Breast epithelium (tissue), 4 donors: ENCODE results near the gene OR6K3. TPM values are rescaled to one million over a fixed set of nuclear protein-coding genes. Genes with fewer than 3 reads are reported as not detected.

ENCODE experiments used
- DNase-seq, 2 donors: peaks; one replicate each; pipeline ENCODE4 v3.0.0-alpha.2; 2019; ENCODE audit warnings: low spot score in 2 of 2
- H3K27ac ChIP-seq, 2 donors: fragments of 200-600 bp; sonication (generic) in 1 of 2; one replicate each; pipeline ENCODE4 v1.5.1; 2016 to 2019; ENCODE audit warnings: mild to moderate bottlenecking in 1 of 2
- H3K27me3 ChIP-seq, 2 donors: fragments of 200-600 bp; sonication (generic) in 1 of 2; one replicate each; pipeline versions ENCODE4 v1.5.1 to v1.6.0; 2017 to 2019; ENCODE audit warnings: control low read depth in 1 of 2, mild to moderate bottlenecking in 1 of 2
- H3K36me3 ChIP-seq: fragments of 200-600 bp; one replicate; pipeline ENCODE4 v1.5.1; 2019
- H3K4me1 ChIP-seq, 2 donors: fragments of 200-600 bp; sonication (generic); one replicate each; pipeline ENCODE4 v1.5.1; 2016 to 2019; ENCODE audit warnings: control low read depth in 1 of 2
- H3K4me3 ChIP-seq, 3 donors: fragments of 200-600 bp; sonication (generic); 1 replicate in 2 of 3; 2 replicates in 1 of 3; pipeline ENCODE4 v1.5.1; 2016 to 2019; ENCODE audit warnings: mild to moderate bottlenecking in 3 of 3, moderate library complexity in 2 of 3
- H3K9me3 ChIP-seq, 2 donors: fragments of 200-600 bp; sonication (generic) in 1 of 2; one replicate each; pipeline ENCODE4 v1.5.1; 2016 to 2019; ENCODE audit warnings: control low read depth in 1 of 2
- POLR2A ChIP-seq: fragments of 450-650 bp; IDR thresholded peaks from one replicate; pipeline ENCODE4 v1.6.1; 2016; ENCODE audit warnings: antibody characterized with exemption, mild to moderate bottlenecking, moderate library complexity
- POLR2AphosphoS5 ChIP-seq, 3 donors: sonication (generic); formaldehyde crosslinking; IDR thresholded peaks; one replicate each; pipeline ENCODE4 v1.6.1; 2017; ENCODE audit warnings: antibody characterized with exemption in 3 of 3
- intact Hi-C: fragments of 100-400 bp; cut with DNase I; formaldehyde crosslinking; loops from one replicate; pipeline ENCODE4 v1.15.1; 2023; ENCODE audit warnings: low total_unique reads
- total RNA-seq, 3 donors: library from RNA; depleted of rRNA; stranded (reverse); fragments of >200 nt; gene quantifications; one replicate each; pipeline ENCODE4 v1.1.0, GENCODE V29; 2016
- TF ChIP-seq, protein P1 (sequence below), 3 donors: fragments of 450-650 bp; IDR thresholded peaks; one replicate each; pipeline ENCODE4 v1.5.1; 2016 to 2017; ENCODE audit warnings: antibody characterized with exemption in 3 of 3, mild to moderate bottlenecking in 3 of 3, moderate library complexity in 3 of 3

OR6K3 gene
- total RNA-seq, 3 donors from 2014 or later, result not detected

GRCh38 chr1:158681606-158682005 is 38.9 kb downstream of the OR6K3 start:
- DNase-seq, result no peak
- no peaks in the 10 kb centered on the region for H3K9me3 ChIP-seq
- H3K4me1 ChIP-seq, result no peaks in the 10 kb centered on the region
- TF ChIP-seq POLR2AphosphoS5 (IDR thresholded peaks at IDR 0.05) (no peak), POLR2A (no peak)
- TF ChIP-seq, protein P1, sequence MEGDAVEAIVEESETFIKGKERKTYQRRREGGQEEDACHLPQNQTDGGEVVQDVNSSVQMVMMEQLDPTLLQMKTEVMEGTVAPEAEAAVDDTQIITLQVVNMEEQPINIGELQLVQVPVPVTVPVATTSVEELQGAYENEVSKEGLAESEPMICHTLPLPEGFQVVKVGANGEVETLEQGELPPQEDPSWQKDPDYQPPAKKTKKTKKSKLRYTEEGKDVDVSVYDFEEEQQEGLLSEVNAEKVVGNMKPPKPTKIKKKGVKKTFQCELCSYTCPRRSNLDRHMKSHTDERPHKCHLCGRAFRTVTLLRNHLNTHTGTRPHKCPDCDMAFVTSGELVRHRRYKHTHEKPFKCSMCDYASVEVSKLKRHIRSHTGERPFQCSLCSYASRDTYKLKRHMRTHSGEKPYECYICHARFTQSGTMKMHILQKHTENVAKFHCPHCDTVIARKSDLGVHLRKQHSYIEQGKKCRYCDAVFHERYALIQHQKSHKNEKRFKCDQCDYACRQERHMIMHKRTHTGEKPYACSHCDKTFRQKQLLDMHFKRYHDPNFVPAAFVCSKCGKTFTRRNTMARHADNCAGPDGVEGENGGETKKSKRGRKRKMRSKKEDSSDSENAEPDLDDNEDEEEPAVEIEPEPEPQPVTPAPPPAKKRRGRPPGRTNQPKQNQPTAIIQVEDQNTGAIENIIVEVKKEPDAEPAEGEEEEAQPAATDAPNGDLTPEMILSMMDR (IDR thresholded peaks at IDR 0.05), result no peak
- no peaks in the 10 kb centered on the region for H3K27me3 ChIP-seq
- intact Hi-C loops, result no loop called here
- no peak overlapping the region for H3K4me3 ChIP-seq
- no peaks in the 10 kb centered on the region for H3K36me3 ChIP-seq
- no peak overlapping the region for H3K27ac ChIP-seq

DNA sequence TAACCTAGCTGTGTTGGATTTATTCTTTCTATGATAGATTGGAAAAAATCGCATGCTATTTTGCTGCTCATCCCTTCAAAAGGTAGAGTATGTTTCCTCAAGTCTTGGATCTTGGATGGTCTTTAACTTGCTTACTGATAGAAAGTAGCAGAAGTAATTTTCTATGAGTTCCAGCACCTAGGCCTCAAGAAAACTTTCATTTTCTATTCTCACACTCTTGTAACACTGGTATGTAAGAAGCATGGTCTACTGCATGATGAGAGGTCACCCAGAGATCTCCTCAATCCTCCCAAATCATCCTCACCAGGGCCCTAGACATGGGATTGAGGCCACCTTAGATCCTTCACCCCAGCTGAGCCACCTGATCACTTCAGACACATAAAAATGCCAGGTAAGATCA is 41.2 kb downstream of the OR6K3 start:
- intact Hi-C loops, result no loop called here
- Histone ChIP-seq H3K36me3 (no peaks in the 10 kb centered on the region), H3K4me1 (no peaks in the 10 kb centered on the region), H3K27me3 (no peaks in the 10 kb centered on the region), H3K4me3 (no peak overlapping the region), H3K27ac (no peak overlapping the region), H3K9me3 (no peaks in the 10 kb centered on the region)
- DNase-seq, result no peak
- TF ChIP-seq POLR2AphosphoS5 (IDR thresholded peaks at IDR 0.05), result no peak

- Histone ChIP-seq H3K4me3 (no peak overlapping the region), H3K4me1 (no peaks in the 10 kb centered on the region), H3K36me3 (no peaks in the 10 kb centered on the region), H3K27me3 (no peaks in the 10 kb centered on the region), H3K27ac (no peak overlapping the region), H3K9me3 (no peaks in the 10 kb centered on the region)
- DNase-seq, result no peak
- intact Hi-C loops, result no loop called here
- TF ChIP-seq POLR2AphosphoS5 (IDR thresholded peaks at IDR 0.05), result no peak
- TF ChIP-seq, protein P1 (IDR thresholded peaks at IDR 0.05), result no peak
Observed at GRCh38 chr1:158675563-158676323, 44.8 kb downstream of the OR6K3 start.

GRCh38 chr1:158674302-158674701 is 46.2 kb downstream of the OR6K3 start:
- no peaks in the 10 kb centered on the region for H3K9me3 ChIP-seq
- H3K4me3 ChIP-seq, result no peak overlapping the region
- DNase-seq, result no peak
- TF ChIP-seq POLR2AphosphoS5 (IDR thresholded peaks at IDR 0.05) (no peak), POLR2A (no peak)
- TF ChIP-seq, protein P1 (IDR thresholded peaks at IDR 0.05), result no peak
- no peak overlapping the region for H3K27ac ChIP-seq
- no peaks in the 10 kb centered on the region for H3K36me3 ChIP-seq
- intact Hi-C loops, result no loop called here
- H3K27me3 ChIP-seq, result no peaks in the 10 kb centered on the region
- no peaks in the 10 kb centered on the region for H3K4me1 ChIP-seq

Other genes starting within 250 kb of the OR6K3 start
- not detected for gene OR10R2, start 248.5 kb downstream of the OR6K3 start, total RNA-seq
- not detected for gene OR6Y1, start 166.3 kb downstream of the OR6K3 start, total RNA-seq
- not detected for gene OR6P1, start 150.1 kb downstream of the OR6K3 start, total RNA-seq
- not detected for gene OR10X1, start 140.8 kb downstream of the OR6K3 start, total RNA-seq
- not detected for gene OR10Z1, start 115.5 kb downstream of the OR6K3 start, total RNA-seq
- under 1 TPM; under 0.01 to 0.33 (median 0.15) TPM for gene SPTA1, start 34.0 kb downstream of the OR6K3 start, total RNA-seq
- not detected for gene OR6K2, start 20.1 kb downstream of the OR6K3 start, total RNA-seq
- gene OR6K6, start 34.0 kb upstream of the OR6K3 start, total RNA-seq, result not detected
- not detected for gene OR6N1, start 51.5 kb upstream of the OR6K3 start, total RNA-seq
- gene OR6N2, start 60.5 kb upstream of the OR6K3 start, total RNA-seq, result not detected
- gene MNDA, start 110.6 kb upstream of the OR6K3 start, total RNA-seq, result 1 to 10 TPM; 4.6 to 6.9 (median 5.3) TPM
- 1 to 10 TPM; 2.5 to 2.9 (median 2.6) TPM for gene PYHIN1, start 210.8 kb upstream of the OR6K3 start, total RNA-seq